GM12875 (cell line): ENCODE measurements around the gene LDLRAD4.

Source experiments
- H3K4me3 ChIP-seq: one replicate; pipeline ENCODE4 v1.5.1; 2011; ENCODE audit warnings: low read depth, low read length, control low read depth
- CTCF ChIP-seq: IDR thresholded peaks from 2 replicates; pipeline ENCODE4 v1.5.1; 2011; ENCODE audit warnings: low read depth, mild to moderate bottlenecking, control low read depth, inconsistent platforms, low read length, moderate library complexity, borderline replicate concordance; ENCODE audit not compliant: insufficient read depth

Gene LDLRAD4

GRCh38 chr18:13444430-13445240 is 226.1 kb downstream of the LDLRAD4 start:
- TF ChIP-seq CTCF, result no peak
- H3K4me3 ChIP-seq, result no peak overlapping the region

DNA sequence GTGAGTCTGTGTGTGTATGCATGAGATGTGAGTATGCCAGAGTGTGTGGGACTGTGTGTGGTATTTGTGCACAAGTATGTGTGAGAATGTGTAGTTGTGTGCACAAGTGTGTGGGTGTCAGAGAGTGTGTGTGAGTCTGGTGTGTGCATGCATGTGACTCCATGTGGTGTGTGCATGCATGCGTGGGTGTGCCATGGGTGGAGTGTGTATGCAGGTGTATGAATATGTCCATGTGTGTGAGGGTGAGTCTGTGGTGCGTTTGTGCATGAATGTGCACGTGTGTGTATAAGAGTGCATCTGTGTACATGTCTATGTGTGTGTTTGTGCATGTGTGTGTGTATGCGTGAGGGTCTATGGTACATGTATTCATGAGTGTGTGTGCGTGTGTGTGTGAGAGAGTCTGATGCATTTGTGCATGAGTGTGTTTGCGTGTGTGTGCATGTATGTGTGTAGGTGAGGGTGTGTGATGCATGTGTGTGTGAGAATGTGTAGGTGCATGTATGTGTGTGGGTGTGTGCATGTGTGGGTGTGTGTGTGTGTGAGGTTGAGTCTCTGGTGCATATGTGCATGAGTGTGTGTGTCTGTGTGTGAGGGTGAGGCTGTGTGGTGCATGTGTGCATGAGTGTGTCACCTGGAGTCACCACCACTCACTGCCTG is 226.8 kb downstream of the LDLRAD4 start:
- H3K4me3 ChIP-seq, result no peak overlapping the region
- no peak for TF ChIP-seq CTCF

GRCh38 chr18:13446024-13446423 is 227.5 kb downstream of the LDLRAD4 start:
- TF ChIP-seq CTCF, result no peak
- H3K4me3 ChIP-seq, result no peak overlapping the region

GRCh38 chr18:13446610-13447461 is 228.3 kb downstream of the LDLRAD4 start:
- no peak for TF ChIP-seq CTCF
- H3K4me3 ChIP-seq, result no peak overlapping the region

GRCh38 chr18:13447621-13448334 is 229.2 kb downstream of the LDLRAD4 start:
- no peak overlapping the region for H3K4me3 ChIP-seq
- no peak for TF ChIP-seq CTCF

GRCh38 chr18:13448335-13448795 is 229.8 kb downstream of the LDLRAD4 start:
- no peak for TF ChIP-seq CTCF
- H3K4me3 ChIP-seq, result no peak overlapping the region
